Epithelial cell of prostate (primary cell): ENCODE data around the gene KLKB1.

Experiments used
- DNase-seq: peaks from one replicate; pipeline ENCODE4 v3.0.0-alpha.2; 2011; ENCODE audit warnings: low read depth, low spot score
- H3K27ac ChIP-seq: fragments of 450-650 bp; 2 replicates; pipeline ENCODE4 v1.5.1; 2017; ENCODE audit warnings: mild to moderate bottlenecking

The KLKB1 gene

DNA sequence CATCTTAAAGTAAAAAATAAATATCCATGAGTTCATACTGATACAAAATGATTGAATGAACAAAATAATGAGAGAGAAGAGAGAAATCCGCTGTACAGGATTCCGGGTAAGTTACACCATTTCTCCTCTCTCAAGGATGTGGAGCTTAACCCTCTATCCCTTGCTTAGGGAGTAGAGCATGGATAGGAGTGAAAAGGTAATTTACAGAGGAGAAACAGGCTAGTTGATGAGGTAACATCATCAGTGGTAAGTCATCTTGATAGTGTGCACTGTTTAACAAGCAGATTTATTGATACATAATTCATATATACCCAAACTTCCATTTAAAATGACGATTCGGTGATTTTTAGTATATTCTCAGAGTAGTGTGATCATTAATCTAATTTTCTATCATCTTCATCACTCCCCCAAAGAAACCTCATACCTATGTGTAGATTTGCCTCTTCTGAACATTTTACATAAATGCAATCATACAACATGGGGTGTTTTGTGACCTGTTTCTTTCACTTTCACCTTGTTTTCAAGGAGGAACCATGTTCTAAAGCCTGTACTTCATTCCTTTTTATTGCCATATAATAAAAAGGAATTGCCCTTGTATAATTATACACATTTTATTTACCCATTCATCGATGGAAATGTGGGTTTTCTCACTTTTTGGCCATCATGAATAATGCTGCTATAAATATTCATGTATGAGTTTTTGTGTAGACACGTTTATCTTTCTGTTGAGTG is 73.5 kb downstream of the KLKB1 start:
- H3K27ac ChIP-seq, result no peak overlapping the region
- no peak for DNase-seq

- no peak overlapping the region for H3K27ac ChIP-seq
- DNase-seq, result no peak
These were observed 76.9 kb downstream of the KLKB1 start for GRCh38 chr4:186304216-186304615.

GRCh38 chr4:186304866-186305505 is 77.7 kb downstream of the KLKB1 start:
- no peak overlapping the region for H3K27ac ChIP-seq
- no peak for DNase-seq

- no peak overlapping the region for H3K27ac ChIP-seq
- DNase-seq, result no peak
These were observed 80.2 kb downstream of the KLKB1 start for GRCh38 chr4:186307497-186307896.

- no peak overlapping the region for H3K27ac ChIP-seq
- no peak for DNase-seq
These were observed 80.6 kb downstream of the KLKB1 start for GRCh38 chr4:186307916-186308315.
